HG02943 (cell line): ENCODE results near the gene SHANK1.

Source experiments
- ATAC-seq: cut with Tn5 transposase; IDR thresholded peaks from one replicate; pipeline ENCODE4 v1.9.1; 2021; ENCODE audit warnings: mild to moderate bottlenecking, low read depth, moderate library complexity; ENCODE audit not compliant: unreplicated experiment

SHANK1 gene

GRCh38 chr19:50735869-50736268 lies 16.3 kb upstream of the SHANK1 start:
- ATAC-seq, result no peak

- no peak for ATAC-seq
These were observed 10.3 kb upstream of the SHANK1 start for GRCh38 chr19:50729894-50730293.

DNA sequence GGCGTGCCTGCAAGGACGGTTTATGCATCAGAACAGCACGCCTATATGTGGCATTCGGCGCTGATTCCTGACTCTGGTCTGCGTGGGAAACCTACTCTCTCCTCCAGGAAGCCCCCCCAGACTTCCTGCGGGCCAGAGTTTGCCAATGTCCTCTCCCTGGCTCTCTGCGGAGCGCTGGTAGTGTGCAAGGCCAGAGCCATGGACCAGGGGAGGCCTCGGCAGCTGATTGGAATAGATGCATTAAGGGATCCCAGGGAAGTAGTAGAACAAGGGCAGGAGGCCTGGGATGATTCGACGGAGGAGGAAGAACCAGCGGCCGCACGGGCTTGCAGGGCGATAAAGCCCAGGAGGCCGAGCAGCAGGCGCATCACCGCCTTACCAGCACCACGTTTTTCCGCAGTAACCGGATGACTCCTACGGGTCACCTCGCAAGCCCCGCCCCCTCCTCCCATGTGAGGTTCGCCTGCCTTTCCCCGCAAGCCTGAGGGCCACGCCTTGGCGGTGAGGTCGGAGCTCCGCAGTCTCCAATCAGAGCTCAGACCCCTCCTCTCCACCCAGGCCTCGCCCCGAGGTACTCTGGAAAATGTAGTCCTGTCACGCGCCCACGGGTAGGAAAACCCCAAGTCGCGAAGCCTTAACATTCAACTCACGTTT lies 8.6 kb upstream of the SHANK1 start:
- ATAC-seq, result no peak

GRCh38 chr19:50725911-50726230 lies 6.3 kb upstream of the SHANK1 start:
- no peak for ATAC-seq

- no peak for ATAC-seq
These were observed 5.8 kb upstream of the SHANK1 start for GRCh38 chr19:50725218-50725910.

- ATAC-seq, result peak; percentile 61
These were observed 5.1 kb upstream of the SHANK1 start for GRCh38 chr19:50724522-50725217.

GRCh38 chr19:50723735-50724521 lies 4.3 kb upstream of the SHANK1 start:
- no peak for ATAC-seq

DNA sequence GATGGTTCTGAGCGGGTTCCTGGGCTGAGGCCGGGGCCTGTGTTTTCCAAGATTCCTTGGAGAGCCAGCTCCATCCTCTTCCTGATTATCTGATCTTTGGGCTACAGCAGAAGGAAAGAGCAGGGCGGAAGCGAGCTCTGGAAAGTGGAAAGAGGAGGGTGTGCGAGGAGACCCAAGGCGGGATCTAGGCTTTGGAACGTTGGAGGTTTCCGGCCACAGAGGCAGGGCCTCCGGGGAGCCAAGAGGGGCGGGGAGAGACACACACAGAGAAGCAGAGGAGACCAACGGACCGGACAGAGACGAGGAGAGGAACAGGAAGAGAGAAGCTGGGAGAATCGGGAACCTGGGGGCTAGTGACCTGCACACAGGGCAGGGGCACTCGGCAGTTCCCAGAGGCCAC lies 3.5 kb upstream of the SHANK1 start, which contains the start of gene CLEC11A:
CLEC11A (plus strand) TSS at position 296 of the 400 bp plus-strand sequence. CDS start 162 bp downstream, outside the sequence.
- ATAC-seq, result no peak

DNA sequence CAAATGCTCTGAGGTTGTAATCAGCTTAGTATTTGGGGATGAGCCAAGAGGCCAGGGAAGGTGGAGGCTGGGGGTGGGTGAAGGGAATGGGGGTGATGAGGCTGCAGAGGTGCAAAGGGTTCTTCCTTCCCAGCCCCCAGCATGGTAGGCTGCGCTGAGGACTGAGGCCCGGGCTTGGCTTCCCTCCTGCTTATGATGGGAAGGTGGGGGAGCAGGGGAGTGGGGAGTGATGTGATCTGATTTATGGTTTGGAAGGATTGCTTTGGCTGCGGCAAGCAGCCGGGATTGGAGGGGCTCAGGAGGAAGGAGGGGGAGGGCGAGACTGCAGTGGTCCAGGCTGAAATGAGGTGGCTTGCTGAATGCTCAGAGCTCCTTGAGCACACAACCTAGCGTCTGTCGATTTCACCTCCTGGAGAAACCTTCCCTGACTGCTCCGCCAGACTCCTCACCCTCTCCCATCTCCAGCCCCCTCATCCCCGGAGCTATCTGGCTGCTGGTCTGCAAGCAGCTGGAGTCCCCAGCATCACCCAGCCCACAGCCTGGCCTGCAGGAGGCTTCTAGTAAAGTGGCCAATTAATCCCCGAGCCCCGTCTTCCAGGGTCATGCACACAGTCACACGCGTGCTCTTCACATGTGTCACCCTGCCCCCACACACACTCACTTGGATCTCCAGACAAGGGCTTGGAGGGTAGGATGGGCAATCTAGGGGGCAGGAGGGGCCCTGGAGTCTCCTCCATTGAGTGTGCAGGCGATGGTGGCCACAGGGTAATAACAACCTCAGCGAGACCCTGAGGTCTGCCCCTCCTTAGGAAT lies 2.8 kb upstream of the SHANK1 start:
- no peak for ATAC-seq

DNA sequence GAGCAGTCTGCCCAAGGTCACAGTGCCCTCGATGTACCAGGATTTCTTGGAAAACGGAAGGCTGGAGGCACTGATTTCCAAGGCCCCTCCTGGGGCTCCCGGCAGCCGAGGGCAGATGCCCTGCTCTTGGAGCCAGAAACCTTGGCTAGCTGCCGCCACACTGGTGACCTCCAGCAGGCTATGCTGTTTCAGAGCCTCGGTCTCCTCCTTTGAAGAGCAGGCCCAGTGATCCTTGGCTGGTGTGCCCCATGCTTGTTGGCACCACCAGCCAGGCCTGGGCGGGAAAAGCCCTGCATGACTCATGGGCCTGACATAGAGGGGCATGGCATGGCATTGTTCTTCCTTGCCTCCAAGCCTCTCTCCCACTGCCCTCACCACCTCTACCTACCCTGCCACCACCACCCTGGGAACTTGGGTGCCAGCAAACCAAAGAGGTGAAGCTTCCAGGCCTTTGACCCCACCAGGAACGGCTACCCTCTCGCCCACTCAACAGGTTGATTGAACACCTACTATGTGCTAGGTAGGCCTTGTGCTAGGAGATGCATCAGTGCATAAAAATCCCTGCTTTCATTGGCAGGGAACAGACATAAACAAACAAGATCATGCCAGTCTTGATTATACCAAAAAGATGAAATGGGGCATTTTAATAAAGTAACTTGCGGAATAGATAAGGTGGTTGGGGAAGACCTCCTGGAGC lies 2.0 kb upstream of the SHANK1 start:
- no peak for ATAC-seq

DNA sequence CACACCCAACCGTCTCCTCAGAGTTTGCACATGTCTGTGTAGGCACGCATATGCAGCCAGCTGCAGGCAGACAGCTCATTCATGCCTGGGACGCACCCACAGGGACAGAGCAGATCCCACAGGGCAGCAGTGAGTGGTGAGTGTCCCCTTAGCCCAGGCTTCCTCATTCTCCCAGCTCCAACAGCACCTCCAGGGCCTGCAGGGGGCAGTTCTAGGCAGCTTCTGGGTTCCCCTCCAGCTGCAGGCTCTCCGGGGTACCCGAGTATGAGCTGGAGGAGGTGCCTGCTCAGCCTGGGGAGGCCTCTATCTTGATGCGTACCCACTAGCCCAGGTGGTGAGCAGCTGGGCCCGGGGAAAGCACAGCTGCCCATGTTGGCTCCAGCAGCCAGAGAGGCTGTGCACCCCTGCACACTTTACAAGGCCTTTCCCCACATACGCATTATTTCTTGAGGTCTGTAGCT lies 1.3 kb upstream of the SHANK1 start:
- no peak for ATAC-seq

- no peak for ATAC-seq
These were observed 749 bp upstream of the SHANK1 start for GRCh38 chr19:50720181-50720920.

DNA sequence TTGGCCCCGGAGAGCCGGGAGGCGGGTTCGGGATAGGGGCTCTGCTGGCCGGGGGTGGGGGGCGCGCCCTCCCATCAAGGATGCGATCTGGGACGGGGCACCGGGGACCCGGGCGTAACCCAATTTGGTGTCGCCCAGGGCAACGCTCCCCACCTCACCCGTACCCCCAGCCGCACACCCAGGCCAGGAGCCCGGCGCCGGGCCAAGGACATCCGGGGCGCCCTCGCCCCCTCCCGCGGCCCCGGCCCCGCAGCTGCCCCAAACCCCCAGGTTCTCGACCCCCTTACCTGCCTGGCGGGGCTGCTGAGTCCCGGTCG lies 525 bp downstream of the SHANK1 start:
- ATAC-seq, result no peak

- ATAC-seq, result no peak
These were observed 1.1 kb downstream of the SHANK1 start for GRCh38 chr19:50718255-50719118.

- no peak for ATAC-seq
These were observed 1.7 kb downstream of the SHANK1 start for GRCh38 chr19:50717891-50718254.

GRCh38 chr19:50717026-50717723 lies 2.4 kb downstream of the SHANK1 start:
- no peak for ATAC-seq

DNA sequence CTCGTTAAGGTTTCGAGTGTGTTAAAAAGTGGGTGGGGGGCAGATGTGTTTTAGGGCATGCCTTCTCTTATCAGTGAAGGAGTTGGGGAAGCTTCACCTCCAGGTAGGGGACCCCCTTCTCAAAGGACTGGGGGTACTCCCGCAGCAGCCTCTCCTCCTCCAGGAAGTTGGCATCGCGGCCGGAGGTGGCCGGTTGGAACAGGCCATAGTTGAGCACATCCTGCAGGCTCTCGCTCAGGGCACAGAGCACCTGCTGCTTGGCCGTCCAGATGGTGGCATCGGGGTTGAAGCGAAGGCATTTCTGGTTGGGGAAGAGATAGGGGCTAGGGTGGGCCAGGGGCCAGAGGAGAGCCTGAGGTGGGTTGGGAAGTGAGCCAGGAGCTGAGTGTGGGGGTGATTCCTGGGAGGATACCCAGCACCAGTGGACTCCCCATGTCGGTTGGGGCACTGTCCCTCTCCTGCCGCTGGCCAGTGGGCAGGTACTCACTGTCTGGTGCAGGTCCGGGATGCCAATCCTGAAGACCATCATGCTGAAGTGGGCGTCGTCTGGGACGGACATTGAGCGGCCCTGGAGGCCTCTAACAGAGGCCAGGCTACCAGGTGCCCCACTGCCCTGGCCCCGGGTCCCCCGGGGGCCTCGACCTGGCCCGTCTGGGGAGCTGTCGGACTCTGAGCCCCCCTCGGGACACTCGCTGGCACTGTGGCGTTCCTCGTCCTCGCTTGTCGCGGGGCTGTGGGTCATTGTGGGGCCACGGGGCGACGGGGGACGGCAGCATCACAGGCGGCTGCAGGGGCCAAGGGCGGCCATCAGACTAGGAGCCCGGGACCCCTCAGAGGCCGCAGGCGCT lies 3.2 kb downstream of the SHANK1 start:
- ATAC-seq, result no peak
